PC-9 (cell line): ENCODE data around the gene ARIH2.

Experiments
- EZH2 ChIP-seq: fragments of 200-600 bp; sonication (generic); IDR thresholded peaks from 2 replicates; pipeline ENCODE4 v1.8.0; 2017; ENCODE audit warnings: antibody characterized with exemption, low read depth
- TF ChIP-seq, protein P1 (sequence below): fragments of 200-600 bp; sonication (generic); conservative IDR thresholded peaks from 2 replicates; pipeline ENCODE4 v1.6.1; 2017; ENCODE audit warnings: mixed run types, antibody characterized with exemption, mild to moderate bottlenecking, moderate library complexity

DNA sequence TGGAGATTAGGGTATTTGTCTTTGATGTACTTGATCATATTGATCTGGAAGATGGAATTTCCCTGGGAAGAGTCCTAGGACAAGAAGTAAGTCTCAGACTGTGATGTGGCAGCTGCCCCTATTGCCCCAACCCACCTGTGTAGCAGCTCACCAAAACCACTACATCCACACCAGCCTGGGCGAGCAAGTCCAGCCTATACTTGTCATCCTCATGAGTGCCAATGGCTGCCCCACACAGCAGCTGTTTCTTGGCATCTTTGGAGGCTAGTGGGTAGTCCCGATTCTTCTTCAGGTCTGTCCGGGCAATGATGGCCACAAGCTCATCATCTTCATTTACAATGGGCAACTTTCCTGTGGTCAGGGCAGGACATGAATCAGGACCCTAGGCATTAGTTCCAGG lies 107.9 kb downstream of the ARIH2 start:
- TF ChIP-seq, protein P1, sequence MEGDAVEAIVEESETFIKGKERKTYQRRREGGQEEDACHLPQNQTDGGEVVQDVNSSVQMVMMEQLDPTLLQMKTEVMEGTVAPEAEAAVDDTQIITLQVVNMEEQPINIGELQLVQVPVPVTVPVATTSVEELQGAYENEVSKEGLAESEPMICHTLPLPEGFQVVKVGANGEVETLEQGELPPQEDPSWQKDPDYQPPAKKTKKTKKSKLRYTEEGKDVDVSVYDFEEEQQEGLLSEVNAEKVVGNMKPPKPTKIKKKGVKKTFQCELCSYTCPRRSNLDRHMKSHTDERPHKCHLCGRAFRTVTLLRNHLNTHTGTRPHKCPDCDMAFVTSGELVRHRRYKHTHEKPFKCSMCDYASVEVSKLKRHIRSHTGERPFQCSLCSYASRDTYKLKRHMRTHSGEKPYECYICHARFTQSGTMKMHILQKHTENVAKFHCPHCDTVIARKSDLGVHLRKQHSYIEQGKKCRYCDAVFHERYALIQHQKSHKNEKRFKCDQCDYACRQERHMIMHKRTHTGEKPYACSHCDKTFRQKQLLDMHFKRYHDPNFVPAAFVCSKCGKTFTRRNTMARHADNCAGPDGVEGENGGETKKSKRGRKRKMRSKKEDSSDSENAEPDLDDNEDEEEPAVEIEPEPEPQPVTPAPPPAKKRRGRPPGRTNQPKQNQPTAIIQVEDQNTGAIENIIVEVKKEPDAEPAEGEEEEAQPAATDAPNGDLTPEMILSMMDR = no peak
- TF ChIP-seq EZH2 = no peak
